Stimulated activated naive CD8-positive, alpha-beta T cell treated with anti-CD3 and anti-CD28 coated beads, Interleukin-15, amount 100 ng/mL, for 72 hours (primary cell): ENCODE measurements around the gene NELFE.

Experiments used
- ATAC-seq: fragments of 150-1000 bp; cut with Tn5 transposase; 2 replicates; pipeline ENCODE4 v1.10.0; 2021; ENCODE audit warnings: mild to moderate bottlenecking, moderate library complexity
- DNase-seq, 2 donors: peaks; one replicate each; pipeline ENCODE4 v3.0.0; 2021 to 2022
- H3K27ac Mint-ChIP-seq, 2 donors: one replicate each; pipeline ENCODE4 v1.8.0; 2022; ENCODE audit warnings: mild to moderate bottlenecking in 2 of 2, mixed read lengths in 2 of 2, moderate library complexity in 2 of 2
- H3K27me3 Mint-ChIP-seq: one replicate; pipeline ENCODE4 v1.8.0; 2022; ENCODE audit warnings: mixed read lengths
- H3K4me1 Mint-ChIP-seq: one replicate; pipeline ENCODE4 v1.8.0; 2022; ENCODE audit warnings: mild to moderate bottlenecking, mixed read lengths
- H3K4me3 Mint-ChIP-seq, 2 donors: one replicate each; pipeline ENCODE4 v1.8.0; 2022; ENCODE audit warnings: mild to moderate bottlenecking in 2 of 2, mixed read lengths in 2 of 2, moderate library complexity in 1 of 2
- H3K9me3 Mint-ChIP-seq, 2 donors: one replicate each; pipeline ENCODE4 v1.8.0; 2022; ENCODE audit warnings: mixed read lengths in 2 of 2

Gene NELFE

GRCh38 chr6:31966997-31967925 is 8.5 kb upstream of the NELFE start:
- DNase-seq (no peak), ATAC-seq (no peak)
- peak overlapping the region; percentile 75 to 76 for H3K27ac Mint-ChIP-seq
- peaks cover 45% of the 10 kb centered on the region for H3K4me1 Mint-ChIP-seq
- H3K4me3 Mint-ChIP-seq: no peak overlapping the region
- no peaks in the 10 kb centered on the region for H3K9me3 Mint-ChIP-seq
- H3K27me3 Mint-ChIP-seq: no peaks in the 10 kb centered on the region

- DNase-seq (no peak), ATAC-seq (no peak)
- Mint-ChIP-seq H3K4me1 (peaks cover 53% of the 10 kb centered on the region), H3K27me3 (no peaks in the 10 kb centered on the region), H3K4me3 (no peak overlapping the region), H3K27ac (peak overlapping the region in 1 of 2 donors; percentile 76), H3K9me3 (no peaks in the 10 kb centered on the region)
Measured at GRCh38 chr6:31966506-31966905, 7.7 kb upstream of the NELFE start.

GRCh38 chr6:31965700-31966099 is 6.9 kb upstream of the NELFE start:
- ATAC-seq (no peak), DNase-seq (no peak)
- Mint-ChIP-seq H3K9me3 (no peaks in the 10 kb centered on the region), H3K27ac (no peak overlapping the region), H3K4me3 (no peak overlapping the region), H3K27me3 (no peaks in the 10 kb centered on the region), H3K4me1 (peaks cover 54% of the 10 kb centered on the region)

GRCh38 chr6:31963921-31964320 is 5.2 kb upstream of the NELFE start:
- DNase-seq (no peak), ATAC-seq (no peak)
- Mint-ChIP-seq H3K4me1 (peaks cover 49% of the 10 kb centered on the region), H3K27me3 (no peaks in the 10 kb centered on the region), H3K27ac (peak overlapping the region in 1 of 2 donors; percentile 79), H3K4me3 (no peak overlapping the region), H3K9me3 (no peaks in the 10 kb centered on the region)

- Mint-ChIP-seq H3K27ac (peak overlapping the region; percentile 1 to 89), H3K4me3 (no peak overlapping the region), H3K4me1 (peaks cover 51% of the 10 kb centered on the region)
Measured at GRCh38 chr6:31961616-31962015, 2.8 kb upstream of the NELFE start.

GRCh38 chr6:31958412-31958740 is 395 bp downstream of the NELFE start:
- Mint-ChIP-seq H3K9me3 (no peaks in the 10 kb centered on the region), H3K27me3 (no peaks in the 10 kb centered on the region), H3K4me1 (peaks cover 51% of the 10 kb centered on the region), H3K4me3 (peak overlapping the region; percentile 90 to 98), H3K27ac (peak overlapping the region; percentile 86 to 94)
- ATAC-seq: no peak
- no peak for DNase-seq

More at GRCh38 chr6:31961616-31962015, 2.8 kb upstream of the NELFE start:
- H3K9me3 Mint-ChIP-seq: no peaks in the 10 kb centered on the region
- DNase-seq (no peak), ATAC-seq (no peak)
- no peaks in the 10 kb centered on the region for H3K27me3 Mint-ChIP-seq

GRCh38 chr6:31956796-31957195 is 2.0 kb downstream of the NELFE start:
- Mint-ChIP-seq H3K27me3 (no peaks in the 10 kb centered on the region), H3K4me1 (peaks cover 40% of the 10 kb centered on the region), H3K4me3 (peak overlapping the region in 1 of 2 donors; percentile 98), H3K27ac (no peak overlapping the region), H3K9me3 (no peaks in the 10 kb centered on the region)
- DNase-seq (no peak), ATAC-seq (no peak)

GRCh38 chr6:31954511-31954910 is 4.3 kb downstream of the NELFE start:
- Mint-ChIP-seq H3K4me3 (no peak overlapping the region), H3K27ac (no peak overlapping the region), H3K27me3 (no peaks in the 10 kb centered on the region), H3K4me1 (peaks cover 17% of the 10 kb centered on the region), H3K9me3 (no peaks in the 10 kb centered on the region)
- DNase-seq (no peak), ATAC-seq (no peak)

- Mint-ChIP-seq H3K4me3 (no peak overlapping the region), H3K27me3 (no peaks in the 10 kb centered on the region), H3K9me3 (no peaks in the 10 kb centered on the region), H3K4me1 (peaks cover 10% of the 10 kb centered on the region), H3K27ac (peak overlapping the region; percentile 34 to 81)
- DNase-seq: no peak
- ATAC-seq: no peak
Measured at GRCh38 chr6:31952890-31953289, 5.9 kb downstream of the NELFE start.

- no peak overlapping the region for H3K4me3 Mint-ChIP-seq
- ATAC-seq (peak; percentile 56), DNase-seq (peak in 1 of 2 donors; percentile 25)
- peaks cover 4% of the 10 kb centered on the region for H3K4me1 Mint-ChIP-seq
- no peaks in the 10 kb centered on the region for H3K9me3 Mint-ChIP-seq
- H3K27me3 Mint-ChIP-seq: no peaks in the 10 kb centered on the region
- peak overlapping the region in 1 of 2 donors; percentile 34 for H3K27ac Mint-ChIP-seq
Measured at GRCh38 chr6:31952140-31952805, 6.5 kb downstream of the NELFE start.

- ATAC-seq: no peak
- Mint-ChIP-seq H3K9me3 (no peaks in the 10 kb centered on the region), H3K4me3 (no peak overlapping the region), H3K4me1 (peaks cover 16% of the 10 kb centered on the region), H3K27me3 (no peaks in the 10 kb centered on the region), H3K27ac (no peak overlapping the region)
- DNase-seq: no peak
Measured at GRCh38 chr6:31949926-31950548, 8.7 kb downstream of the NELFE start.

GRCh38 chr6:31948753-31949413 is 9.9 kb downstream of the NELFE start:
- H3K27ac Mint-ChIP-seq: no peak overlapping the region
- H3K9me3 Mint-ChIP-seq: no peaks in the 10 kb centered on the region
- peaks cover 8% of the 10 kb centered on the region for H3K27me3 Mint-ChIP-seq
- H3K4me3 Mint-ChIP-seq: no peak overlapping the region
- DNase-seq (no peak), ATAC-seq (no peak)
- H3K4me1 Mint-ChIP-seq: peaks cover 16% of the 10 kb centered on the region

GRCh38 chr6:31948306-31948705 is 10.5 kb downstream of the NELFE start:
- H3K27ac Mint-ChIP-seq: no peak overlapping the region

GRCh38 chr6:31947864-31948263 is 10.9 kb downstream of the NELFE start:
- H3K27me3 Mint-ChIP-seq: peaks cover 10% of the 10 kb centered on the region
- peaks cover 16% of the 10 kb centered on the region for H3K4me1 Mint-ChIP-seq
- no peak for DNase-seq
- H3K27ac Mint-ChIP-seq: no peak overlapping the region
- no peak for ATAC-seq
- no peaks in the 10 kb centered on the region for H3K9me3 Mint-ChIP-seq
- no peak overlapping the region for H3K4me3 Mint-ChIP-seq

More at GRCh38 chr6:31948306-31948705, 10.5 kb downstream of the NELFE start:
- H3K4me1 Mint-ChIP-seq: peaks cover 16% of the 10 kb centered on the region
- no peak overlapping the region for H3K4me3 Mint-ChIP-seq
- no peak for ATAC-seq
- no peak for DNase-seq
- no peaks in the 10 kb centered on the region for H3K9me3 Mint-ChIP-seq
- peaks cover 9% of the 10 kb centered on the region for H3K27me3 Mint-ChIP-seq

- Mint-ChIP-seq H3K4me1 (peaks cover 16% of the 10 kb centered on the region), H3K27me3 (peaks cover 17% of the 10 kb centered on the region), H3K27ac (no peak overlapping the region), H3K9me3 (no peaks in the 10 kb centered on the region), H3K4me3 (no peak overlapping the region)
- DNase-seq (no peak), ATAC-seq (no peak)
Measured at GRCh38 chr6:31947070-31947675, 11.6 kb downstream of the NELFE start.
